Natural killer cell (primary cell): ENCODE measurements around the gene SNX20. TPM values are rescaled to one million over a fixed set of nuclear protein-coding genes. Genes with fewer than 3 reads are reported as not detected.

ENCODE experiments used
- ATAC-seq, 3 donors: fragments of 150-1000 bp in 2 of 3; fragments of 200-7000 bp in 1 of 3; cut with Tn5 transposase; 1 replicate in 1 of 3; 2 replicates in 2 of 3; pipeline ENCODE4 v1.10.0; 2021; ENCODE audit warnings: mild to moderate bottlenecking in 2 of 3, moderate library complexity in 2 of 3
- DNase-seq, 2 donors: peaks; one replicate each; pipeline versions ENCODE4 v3.0.0 to v3.0.0-alpha.2; 2013 to 2021; ENCODE audit warnings: mixed read lengths in 1 of 2
- H3K27ac ChIP-seq: one replicate; pipeline ENCODE4 v1.5.1; 2013; ENCODE audit warnings: mild to moderate bottlenecking, low read length
- H3K27me3 ChIP-seq: one replicate; pipeline ENCODE4 v1.6.1; 2013; ENCODE audit warnings: low read length; ENCODE audit not compliant: control insufficient read depth, insufficient read depth
- H3K36me3 ChIP-seq: one replicate; pipeline ENCODE4 v1.6.1; 2013; ENCODE audit warnings: low read length; ENCODE audit not compliant: control insufficient read depth, insufficient read depth
- H3K4me1 ChIP-seq: one replicate; pipeline ENCODE4 v1.6.1; 2013; ENCODE audit warnings: low read length; ENCODE audit not compliant: control insufficient read depth, insufficient read depth
- H3K4me3 ChIP-seq: one replicate; pipeline ENCODE4 v1.5.1; 2013; ENCODE audit warnings: low read length
- H3K9me3 ChIP-seq: one replicate; pipeline ENCODE4 v1.6.1; 2013; ENCODE audit warnings: low read length; ENCODE audit not compliant: control insufficient read depth, insufficient read depth
- H3K27ac Mint-ChIP-seq, 2 donors: one replicate each; pipeline ENCODE4 v1.8.0; 2022; ENCODE audit warnings: mild to moderate bottlenecking in 2 of 2, mixed read lengths in 2 of 2, moderate library complexity in 1 of 2
- H3K27me3 Mint-ChIP-seq, 2 donors: one replicate each; pipeline ENCODE4 v1.8.0; 2022; ENCODE audit warnings: low read depth in 2 of 2, mixed read lengths in 2 of 2
- H3K36me3 Mint-ChIP-seq: one replicate; pipeline ENCODE4 v1.8.0; 2022; ENCODE audit warnings: mixed read lengths
- H3K4me1 Mint-ChIP-seq, 2 donors: one replicate each; pipeline ENCODE4 v1.8.0; 2022; ENCODE audit warnings: mixed read lengths in 2 of 2
- H3K4me3 Mint-ChIP-seq: one replicate; pipeline ENCODE4 v1.8.0; 2022; ENCODE audit warnings: mild to moderate bottlenecking, moderate library complexity, mixed read lengths
- H3K9me3 Mint-ChIP-seq, 2 donors: one replicate each; pipeline ENCODE4 v1.8.0; 2022; ENCODE audit warnings: mixed read lengths in 2 of 2
- CTCF ChIP-seq: fragments of 200-600 bp; IDR thresholded peaks from one replicate; pipeline ENCODE4 v1.8.0; 2022; ENCODE audit warnings: antibody characterized with exemption
- WGBS: methylation state at CpG from one replicate; pipeline ENCODE4 v1.1.7; 2013; ENCODE audit warnings: missing lambda C conversion rate; ENCODE audit not compliant: insufficient coverage; 5-methylcytosine and 5-hydroxymethylcytosine counted together
- intact Hi-C: fragments of 100-400 bp; cut with micrococcal nuclease; formaldehyde crosslinking; loops from one replicate; pipeline ENCODE4 v1.14.2; 2022
- total RNA-seq, 4 donors: library from RNA; stranded (reverse); fragments of 120-200 nt in 1 of 4; gene quantifications; one replicate each; pipeline versions ENCODE4 v1.2.3 to v1.2.4, GENCODE V29; 2013 to 2022

SNX20 gene, protein sequence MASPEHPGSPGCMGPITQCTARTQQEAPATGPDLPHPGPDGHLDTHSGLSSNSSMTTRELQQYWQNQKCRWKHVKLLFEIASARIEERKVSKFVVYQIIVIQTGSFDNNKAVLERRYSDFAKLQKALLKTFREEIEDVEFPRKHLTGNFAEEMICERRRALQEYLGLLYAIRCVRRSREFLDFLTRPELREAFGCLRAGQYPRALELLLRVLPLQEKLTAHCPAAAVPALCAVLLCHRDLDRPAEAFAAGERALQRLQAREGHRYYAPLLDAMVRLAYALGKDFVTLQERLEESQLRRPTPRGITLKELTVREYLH
- total RNA-seq, result 10 to 100 TPM; 33.0 to 53.9 (median 51.7) TPM
- total RNA-seq (2013), result 55.6 TPM

DNA sequence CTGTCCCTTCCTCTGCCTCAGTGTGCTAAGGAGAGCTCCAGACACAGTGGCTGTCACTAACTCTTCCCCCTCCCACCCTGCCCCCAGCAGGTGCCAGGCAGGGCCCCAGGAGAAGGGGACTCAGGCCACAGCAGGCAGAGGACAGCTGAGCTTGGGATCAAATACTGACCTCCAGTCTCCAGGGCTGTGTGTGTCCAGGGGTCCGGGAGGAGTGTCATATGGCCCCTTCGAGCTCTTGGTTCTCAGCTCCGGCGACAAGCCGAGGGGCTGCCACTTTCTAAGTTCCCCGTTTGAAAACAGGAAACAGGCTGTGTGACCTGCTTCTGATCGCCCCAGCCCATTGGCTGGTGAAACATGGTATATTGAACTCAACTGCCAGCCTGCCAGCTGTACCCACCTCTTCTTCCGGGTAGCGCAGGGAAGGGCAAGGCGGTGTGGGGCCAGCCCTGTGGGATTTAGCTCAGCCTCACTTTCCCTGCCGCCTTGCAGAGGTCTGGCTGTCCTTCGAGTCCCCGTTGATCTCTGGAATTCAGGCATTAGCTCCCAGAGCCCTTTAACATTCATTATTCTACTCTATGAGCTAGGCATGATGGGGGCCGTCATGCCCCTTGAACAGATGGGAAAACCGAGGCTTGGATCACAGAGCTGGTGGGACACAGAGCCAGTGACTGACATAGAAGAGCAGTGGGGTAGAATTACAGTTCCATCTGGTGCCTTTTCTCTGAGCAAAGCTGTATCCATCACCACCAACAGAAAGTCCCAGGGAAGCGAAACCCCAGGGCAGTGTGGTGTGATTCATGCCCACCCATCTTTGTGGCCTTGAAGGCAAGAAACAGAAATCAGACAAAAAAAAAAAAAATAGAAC lies at the start of gene SNX20:
Gene SNX20, minus strand, starts transcription at position 292 of the 865 bp plus-strand sequence. CDS start 3,786 bp downstream, outside the sequence.
- no peak for TF ChIP-seq CTCF
- no peaks in the 10 kb centered on the region for H3K9me3 ChIP-seq
- Mint-ChIP-seq H3K27ac (peak within 1 kb of the TSS; percentile 95 to 96), H3K4me3 (peak within 1 kb of the TSS; percentile 85), H3K36me3 (peaks cover 14% of the 10 kb centered on the region), H3K4me1 (peaks cover 89% of the 10 kb centered on the region in 2 donors), H3K9me3 (no peaks in the 10 kb centered on the region), H3K27me3 (no peaks in the 10 kb centered on the region)
- no peaks in the 10 kb centered on the region for H3K27me3 ChIP-seq
- peak within 1 kb of the TSS; percentile 74 for H3K4me3 ChIP-seq
- WGBS, result 14% methylated on average over 16 of the region's 16 CpGs
- peak; percentile 79 to 82 (median 80) for ATAC-seq
- peak within 1 kb of the TSS; percentile 95 for H3K27ac ChIP-seq
- DNase-seq, result peak; percentile 53 to 84
- H3K4me1 ChIP-seq, result peaks cover 87% of the 10 kb centered on the region
- H3K36me3 ChIP-seq, result peaks cover 33% of the 10 kb centered on the region
- intact Hi-C loops, result loop anchor here (1.0 kb wide), 1 partner anchor 60 kb away; no protein-coding TSS in a partner anchor

DNA sequence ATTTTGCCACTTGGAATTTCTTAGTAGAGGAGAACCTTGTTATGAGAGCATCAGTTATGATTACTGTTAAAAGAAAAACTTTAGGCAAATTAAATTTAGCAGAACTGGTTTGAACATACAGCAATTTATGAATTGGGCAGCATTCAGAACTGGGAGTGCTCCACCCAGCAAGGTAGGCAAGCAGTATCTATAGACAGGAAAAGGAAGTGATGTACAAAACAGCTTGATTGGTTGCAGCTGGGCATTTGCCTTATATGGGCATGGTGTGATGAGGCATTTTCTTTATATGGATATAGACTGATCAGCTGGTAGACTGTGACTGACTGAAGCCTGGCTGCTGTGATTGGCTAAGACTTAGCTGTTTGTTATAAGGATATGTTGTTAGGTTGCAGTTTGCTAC lies 43.2 kb upstream of the SNX20 start:
- peaks cover 7% of the 10 kb centered on the region for H3K9me3 ChIP-seq
- Mint-ChIP-seq H3K27me3 (no peaks in the 10 kb centered on the region), H3K9me3 (peaks cover 2 to 4% of the 10 kb centered on the region in 2 donors), H3K36me3 (peaks cover 14% of the 10 kb centered on the region), H3K27ac (peak overlapping the region; percentile 82 to 97), H3K4me3 (no peak overlapping the region), H3K4me1 (peaks cover 38 to 39% of the 10 kb centered on the region in 2 donors)
- DNase-seq (no peak), ATAC-seq (no peak)
- no peak overlapping the region for H3K4me3 ChIP-seq
- peak overlapping the region; percentile 3 for H3K27ac ChIP-seq
- no peak for TF ChIP-seq CTCF
- intact Hi-C loops, result no loop called here
- peaks cover 5% of the 10 kb centered on the region for H3K36me3 ChIP-seq
- no peaks in the 10 kb centered on the region for H3K27me3 ChIP-seq
- peaks cover 36% of the 10 kb centered on the region for H3K4me1 ChIP-seq

- H3K36me3 Mint-ChIP-seq, result peaks cover 14% of the 10 kb centered on the region
- ATAC-seq (no peak), DNase-seq (no peak)
- H3K27ac ChIP-seq, result peak overlapping the region; percentile 88
- no peaks in the 10 kb centered on the region for H3K27me3 ChIP-seq
- peak overlapping the region; percentile 83 for H3K4me3 Mint-ChIP-seq
- 98% methylated on average over 2 of the region's 2 CpGs for WGBS
- H3K4me3 ChIP-seq, result no peak overlapping the region
- peaks cover 42 to 45% of the 10 kb centered on the region in 2 donors for H3K4me1 Mint-ChIP-seq
- peaks cover 5% of the 10 kb centered on the region for H3K36me3 ChIP-seq
- peaks cover 2 to 4% of the 10 kb centered on the region in 2 donors for H3K9me3 Mint-ChIP-seq
- peaks cover 36% of the 10 kb centered on the region for H3K4me1 ChIP-seq
- H3K27me3 Mint-ChIP-seq, result no peaks in the 10 kb centered on the region
- intact Hi-C loops, result loop anchor here (1.0 kb wide), 1 partner anchor 18 kb away; no protein-coding TSS in a partner anchor
- H3K9me3 ChIP-seq, result peaks cover 7% of the 10 kb centered on the region
- peak overlapping the region; percentile 82 to 97 for H3K27ac Mint-ChIP-seq
- no peak for TF ChIP-seq CTCF
Observed at GRCh38 chr16:50722960-50723359, 41.8 kb upstream of the SNX20 start.
